ENCODE data around the gene FFAR2. TPM values are rescaled to one million over a fixed set of nuclear protein-coding genes. Genes with fewer than 3 reads are reported as not detected.

Gene FFAR2
- total RNA-seq, 1 experiment from 2014 or later = not detected

Other genes starting within 250 kb of the FFAR2 start
- not detected in 2 replicates for gene FAM187B, start 219.5 kb upstream of the FFAR2 start, total RNA-seq (2014; rRNA removed; shearing (Covaris generic))
- gene LSR, start 199.3 kb upstream of the FFAR2 start, total RNA-seq (2014; rRNA removed; shearing (Covaris generic)) = 16.7 and 18.7 TPM in 2 replicates
- gene USF2, start 179.3 kb upstream of the FFAR2 start, total RNA-seq (2014; rRNA removed; shearing (Covaris generic)) = 90.7 and 98.8 TPM in 2 replicates
- not detected in 2 replicates for gene HAMP, start 165.7 kb upstream of the FFAR2 start, total RNA-seq (2014; rRNA removed; shearing (Covaris generic))
- gene MAG, start 156.1 kb upstream of the FFAR2 start, total RNA-seq (2014; rRNA removed; shearing (Covaris generic)) = not detected in 2 replicates
- not detected in 2 replicates for gene CD22, start 119.1 kb upstream of the FFAR2 start, total RNA-seq (2014; rRNA removed; shearing (Covaris generic))
- gene FFAR1, start 100.4 kb upstream of the FFAR2 start, total RNA-seq (2014; rRNA removed; shearing (Covaris generic)) = not detected in 2 replicates
- not detected in 2 replicates for gene FFAR3, start 89.8 kb upstream of the FFAR2 start, total RNA-seq (2014; rRNA removed; shearing (Covaris generic))
- gene GPR42, start 77.2 kb upstream of the FFAR2 start, total RNA-seq (2014; rRNA removed; shearing (Covaris generic)) = not detected in 2 replicates
- gene KRTDAP, start 42.2 kb downstream of the FFAR2 start, total RNA-seq (2014; rRNA removed; shearing (Covaris generic)) = not detected in 2 replicates
- 85.4 and 136 TPM in 2 replicates for gene DMKN, start 65.4 kb downstream of the FFAR2 start, total RNA-seq (2014; rRNA removed; shearing (Covaris generic))
- gene SBSN, start 80.1 kb downstream of the FFAR2 start, total RNA-seq (2014; rRNA removed; shearing (Covaris generic)) = not detected in 2 replicates
- gene GAPDHS, start 85.2 kb downstream of the FFAR2 start, total RNA-seq (2014; rRNA removed; shearing (Covaris generic)) = 3.2 TPM in 1 of 2 replicates, not detected in the other
- 208 and 254 TPM in 2 replicates for gene TMEM147, start 97.4 kb downstream of the FFAR2 start, total RNA-seq (2014; rRNA removed; shearing (Covaris generic))
- gene ATP4A, start 115.4 kb downstream of the FFAR2 start, total RNA-seq (2014; rRNA removed; shearing (Covaris generic)) = not detected in 2 replicates
- gene PMIS2, start 137.9 kb downstream of the FFAR2 start, total RNA-seq (2014; rRNA removed; shearing (Covaris generic)) = not detected in 2 replicates
- gene HAUS5, start 164.5 kb downstream of the FFAR2 start, total RNA-seq (2014; rRNA removed; shearing (Covaris generic)) = 21.5 and 32.4 TPM in 2 replicates
- gene RBM42, start 180.8 kb downstream of the FFAR2 start, total RNA-seq (2014; rRNA removed; shearing (Covaris generic)) = 108 and 119 TPM in 2 replicates
- gene ETV2, start 193.5 kb downstream of the FFAR2 start, total RNA-seq (2014; rRNA removed; shearing (Covaris generic)) = not detected in 2 replicates
- 284 and 429 TPM in 2 replicates for gene COX6B1, start 200.1 kb downstream of the FFAR2 start, total RNA-seq (2014; rRNA removed; shearing (Covaris generic))
- gene UPK1A, start 218.3 kb downstream of the FFAR2 start, total RNA-seq (2014; rRNA removed; shearing (Covaris generic)) = 0.62 TPM in 1 of 2 replicates, not detected in the other

All from G401 (cell line).